SK-N-SH treated with all-trans-retinoic acid at 6 μM for 48 hours (cell line): ENCODE results near the gene MTMR3.

Source experiments
- ISL1 ChIP-seq: fragments of 250-450 bp; sonication (Bioruptor Pico); IDR thresholded peaks from 2 replicates; pipeline ENCODE4 v2.1.2; 2022; ENCODE audit warnings: mild to moderate bottlenecking, moderate library complexity
- OSR1 ChIP-seq: fragments of 250-450 bp; sonication (Bioruptor Pico); IDR thresholded peaks from 2 replicates; pipeline ENCODE4 v1.8.0; 2022; ENCODE audit warnings: moderate library complexity, mild to moderate bottlenecking, inconsistent platforms
- PATZ1 ChIP-seq: fragments of 250-450 bp; sonication (Bioruptor Pico); IDR thresholded peaks from 2 replicates; pipeline ENCODE4 v1.8.0; 2020; ENCODE audit warnings: mild to moderate bottlenecking, moderate library complexity, borderline replicate concordance
- SNAI2 ChIP-seq: fragments of 250-450 bp; sonication (Bioruptor Pico); IDR thresholded peaks from 2 replicates; pipeline ENCODE4 v1.5.0; 2020; ENCODE audit warnings: mild to moderate bottlenecking, moderate library complexity
- TOX ChIP-seq: fragments of 250-450 bp; sonication (Bioruptor Pico); IDR thresholded peaks from 2 replicates; pipeline ENCODE4 v1.8.0; 2021; ENCODE audit warnings: mild to moderate bottlenecking, moderate library complexity, borderline replicate concordance
- ZFP3 ChIP-seq: fragments of 250-450 bp; sonication (Bioruptor Pico); IDR thresholded peaks from 2 replicates; pipeline ENCODE4 v1.5.0; 2020; ENCODE audit warnings: mild to moderate bottlenecking, moderate library complexity
- ZFP30 ChIP-seq: fragments of 450-650 bp; formaldehyde crosslinking; IDR thresholded peaks from 2 replicates; pipeline ENCODE4 v1.5.0; 2022; ENCODE audit warnings: mild to moderate bottlenecking, moderate library complexity

GRCh38 chr22:30048681-30049080, 165.7 kb downstream of the MTMR3 start:
- TF ChIP-seq OSR1, result no peak
- no peak for TF ChIP-seq ZFP3 (CRISPR knock-in tag)
- TF ChIP-seq PATZ1 (CRISPR knock-in tag), result no peak
- no peak for TF ChIP-seq ZFP30 (CRISPR knock-in tag)
- no peak for TF ChIP-seq ISL1 (CRISPR knock-in tag)
- TF ChIP-seq SNAI2 (CRISPR knock-in tag), result no peak
- no peak for TF ChIP-seq TOX (CRISPR knock-in tag)
